ENCODE measurements around the gene OBSCN. TPM values are rescaled to one million over a fixed set of nuclear protein-coding genes. Genes with fewer than 3 reads are reported as not detected.

The OBSCN gene
- total and polyA plus RNA-seq, 5 donors from 2014 or later = 0.13 to 57.1 (median 1.1) TPM

GRCh38 chr1:228314658-228315483, 107.0 kb downstream of the OBSCN start:
- Mint-ChIP-seq H3K4me3 (no peak overlapping the region), H3K27ac (no peak overlapping the region), H3K4me1 (no peaks in the 10 kb centered on the region), H3K9me3 (peaks cover 0 to 7% (median 2%) of the 10 kb centered on the region in 7 donors), H3K36me3 (peaks cover 14% of the 10 kb centered on the region), H3K27me3 (no peaks in the 10 kb centered on the region)
- ATAC-seq (ENCODE audit: low read depth in 2 of 2) (no peak), DNase-seq (no peak)
- H3K27me3 ChIP-seq (ENCODE audit: control insufficient read depth, insufficient read depth, low read length) = no peaks in the 10 kb centered on the region
- H3K4me1 ChIP-seq (ENCODE audit: control insufficient read depth, insufficient read depth, low read length, poor library complexity, severe bottlenecking) = no peaks in the 10 kb centered on the region
- H3K36me3 ChIP-seq (ENCODE audit: control insufficient read depth, insufficient read depth, low read length) = peaks cover 10% of the 10 kb centered on the region
- H3K27ac ChIP-seq (ENCODE audit: insufficient read depth, low read length, poor library complexity, severe bottlenecking) = no peak overlapping the region
- H3K9me3 ChIP-seq (ENCODE audit: control insufficient read depth in 2 of 2, low read length in 2 of 2) = peaks cover 0 to 16% of the 10 kb centered on the region in 2 experiments
- H3K4me3 ChIP-seq (ENCODE audit: low read depth, low read length) = no peak overlapping the region

GRCh38 chr1:228315484-228315944, 107.7 kb downstream of the OBSCN start:
- Mint-ChIP-seq H3K4me1 (no peaks in the 10 kb centered on the region), H3K27me3 (no peaks in the 10 kb centered on the region)
- no peak for DNase-seq

GRCh38 chr1:228315945-228316588, 108.2 kb downstream of the OBSCN start:
- H3K27me3 ChIP-seq (ENCODE audit: control insufficient read depth, insufficient read depth, low read length) = no peaks in the 10 kb centered on the region
- H3K27ac Mint-ChIP-seq = no peak overlapping the region
- no peaks in the 10 kb centered on the region for H3K27me3 Mint-ChIP-seq
- no peak overlapping the region for H3K4me3 ChIP-seq (ENCODE audit: low read depth, low read length)
- peaks cover 17% of the 10 kb centered on the region for H3K36me3 ChIP-seq (ENCODE audit: control insufficient read depth, insufficient read depth, low read length)
- H3K4me3 Mint-ChIP-seq = no peak overlapping the region
- no peaks in the 10 kb centered on the region for H3K4me1 Mint-ChIP-seq
- H3K27ac ChIP-seq (ENCODE audit: insufficient read depth, low read length, poor library complexity, severe bottlenecking) = no peak overlapping the region
- no peak for DNase-seq
- no peaks in the 10 kb centered on the region for H3K4me1 ChIP-seq (ENCODE audit: control insufficient read depth, insufficient read depth, low read length, poor library complexity, severe bottlenecking)
- H3K9me3 ChIP-seq (ENCODE audit: control insufficient read depth in 2 of 2, low read length in 2 of 2) = peaks cover 0 to 16% of the 10 kb centered on the region in 2 experiments
- peaks cover 14% of the 10 kb centered on the region for H3K36me3 Mint-ChIP-seq
- ATAC-seq (ENCODE audit: low read depth in 2 of 2) = no peak
- peaks cover 0 to 7% (median 2%) of the 10 kb centered on the region in 7 donors for H3K9me3 Mint-ChIP-seq

More at GRCh38 chr1:228315484-228315944, 107.7 kb downstream of the OBSCN start:
- Histone ChIP-seq H3K27ac (ENCODE audit: insufficient read depth, low read length, poor library complexity, severe bottlenecking) (no peak overlapping the region), H3K27me3 (ENCODE audit: control insufficient read depth, insufficient read depth, low read length) (no peaks in the 10 kb centered on the region), H3K36me3 (ENCODE audit: control insufficient read depth, insufficient read depth, low read length) (peaks cover 12% of the 10 kb centered on the region), H3K4me3 (ENCODE audit: low read depth, low read length) (no peak overlapping the region), H3K9me3 (ENCODE audit: control insufficient read depth in 2 of 2, low read length in 2 of 2) (peaks cover 0 to 16% of the 10 kb centered on the region in 2 experiments), H3K4me1 (ENCODE audit: control insufficient read depth, insufficient read depth, low read length, poor library complexity, severe bottlenecking) (no peaks in the 10 kb centered on the region)
- Mint-ChIP-seq H3K27ac (no peak overlapping the region), H3K4me3 (no peak overlapping the region), H3K9me3 (peaks cover 0 to 7% (median 2%) of the 10 kb centered on the region in 7 donors), H3K36me3 (peaks cover 14% of the 10 kb centered on the region)
- no peak for ATAC-seq (ENCODE audit: low read depth in 2 of 2)

GRCh38 chr1:228316589-228317387, 108.9 kb downstream of the OBSCN start:
- Mint-ChIP-seq H3K9me3 (peaks cover 0 to 7% (median 2%) of the 10 kb centered on the region in 7 donors), H3K27ac (no peak overlapping the region), H3K36me3 (peaks cover 14% of the 10 kb centered on the region), H3K4me3 (no peak overlapping the region), H3K27me3 (no peaks in the 10 kb centered on the region), H3K4me1 (no peaks in the 10 kb centered on the region)
- no peak for ATAC-seq (ENCODE audit: low read depth in 2 of 2)
- Histone ChIP-seq H3K4me1 (ENCODE audit: control insufficient read depth, insufficient read depth, low read length, poor library complexity, severe bottlenecking) (no peaks in the 10 kb centered on the region), H3K4me3 (ENCODE audit: low read depth, low read length) (no peak overlapping the region), H3K27me3 (ENCODE audit: control insufficient read depth, insufficient read depth, low read length) (no peaks in the 10 kb centered on the region), H3K9me3 (ENCODE audit: control insufficient read depth in 2 of 2, low read length in 2 of 2) (peaks cover 0 to 15% of the 10 kb centered on the region in 2 experiments), H3K36me3 (ENCODE audit: control insufficient read depth, insufficient read depth, low read length) (peaks cover 23% of the 10 kb centered on the region), H3K27ac (ENCODE audit: insufficient read depth, low read length, poor library complexity, severe bottlenecking) (no peak overlapping the region)
- no peak for DNase-seq

- Mint-ChIP-seq H3K4me1 (no peaks in the 10 kb centered on the region), H3K4me3 (no peak overlapping the region), H3K27me3 (no peaks in the 10 kb centered on the region), H3K36me3 (peaks cover 14% of the 10 kb centered on the region), H3K27ac (no peak overlapping the region), H3K9me3 (peaks cover 0 to 7% (median 2%) of the 10 kb centered on the region in 7 donors)
- Histone ChIP-seq H3K27ac (ENCODE audit: insufficient read depth, low read length, poor library complexity, severe bottlenecking) (no peak overlapping the region), H3K4me3 (ENCODE audit: low read depth, low read length) (no peak overlapping the region), H3K36me3 (ENCODE audit: control insufficient read depth, insufficient read depth, low read length) (peaks cover 23% of the 10 kb centered on the region), H3K27me3 (ENCODE audit: control insufficient read depth, insufficient read depth, low read length) (no peaks in the 10 kb centered on the region), H3K9me3 (ENCODE audit: control insufficient read depth in 2 of 2, low read length in 2 of 2) (peaks cover 0 to 9% of the 10 kb centered on the region in 2 experiments), H3K4me1 (ENCODE audit: control insufficient read depth, insufficient read depth, low read length, poor library complexity, severe bottlenecking) (no peaks in the 10 kb centered on the region)
- no peak for DNase-seq
- ATAC-seq (ENCODE audit: low read depth in 2 of 2) = no peak
Observed at GRCh38 chr1:228317411-228317828, 109.6 kb downstream of the OBSCN start.

GRCh38 chr1:228317891-228318810, 110.3 kb downstream of the OBSCN start:
- peaks cover 18% of the 10 kb centered on the region for H3K36me3 Mint-ChIP-seq
- peaks cover 23% of the 10 kb centered on the region for H3K36me3 ChIP-seq (ENCODE audit: control insufficient read depth, insufficient read depth, low read length)
- no peak overlapping the region for H3K27ac ChIP-seq (ENCODE audit: insufficient read depth, low read length, poor library complexity, severe bottlenecking)
- no peak overlapping the region for H3K27ac Mint-ChIP-seq
- DNase-seq (no peak), ATAC-seq (ENCODE audit: low read depth in 2 of 2) (no peak)
- no peaks in the 10 kb centered on the region for H3K4me1 ChIP-seq (ENCODE audit: control insufficient read depth, insufficient read depth, low read length, poor library complexity, severe bottlenecking)
- no peaks in the 10 kb centered on the region for H3K27me3 Mint-ChIP-seq
- no peak overlapping the region for H3K4me3 Mint-ChIP-seq
- H3K4me3 ChIP-seq (ENCODE audit: low read depth, low read length) = no peak overlapping the region
- H3K9me3 Mint-ChIP-seq = peaks cover 0 to under 1% (median 0%) of the 10 kb centered on the region in 7 donors
- no peaks in the 10 kb centered on the region for H3K27me3 ChIP-seq (ENCODE audit: control insufficient read depth, insufficient read depth, low read length)
- no peaks in the 10 kb centered on the region for H3K4me1 Mint-ChIP-seq
- peaks cover 0 to 1% of the 10 kb centered on the region in 2 experiments for H3K9me3 ChIP-seq (ENCODE audit: control insufficient read depth in 2 of 2, low read length in 2 of 2)

All from CD4-positive, CD25-positive, alpha-beta regulatory T cell (primary cell).